ENCODE measurements around the gene RALY. TPM values are rescaled to one million over a fixed set of nuclear protein-coding genes. Genes with fewer than 3 reads are reported as not detected.

Gene RALY
- total RNA-seq, 1 donor from 2014 or later, result 78.5 TPM

DNA sequence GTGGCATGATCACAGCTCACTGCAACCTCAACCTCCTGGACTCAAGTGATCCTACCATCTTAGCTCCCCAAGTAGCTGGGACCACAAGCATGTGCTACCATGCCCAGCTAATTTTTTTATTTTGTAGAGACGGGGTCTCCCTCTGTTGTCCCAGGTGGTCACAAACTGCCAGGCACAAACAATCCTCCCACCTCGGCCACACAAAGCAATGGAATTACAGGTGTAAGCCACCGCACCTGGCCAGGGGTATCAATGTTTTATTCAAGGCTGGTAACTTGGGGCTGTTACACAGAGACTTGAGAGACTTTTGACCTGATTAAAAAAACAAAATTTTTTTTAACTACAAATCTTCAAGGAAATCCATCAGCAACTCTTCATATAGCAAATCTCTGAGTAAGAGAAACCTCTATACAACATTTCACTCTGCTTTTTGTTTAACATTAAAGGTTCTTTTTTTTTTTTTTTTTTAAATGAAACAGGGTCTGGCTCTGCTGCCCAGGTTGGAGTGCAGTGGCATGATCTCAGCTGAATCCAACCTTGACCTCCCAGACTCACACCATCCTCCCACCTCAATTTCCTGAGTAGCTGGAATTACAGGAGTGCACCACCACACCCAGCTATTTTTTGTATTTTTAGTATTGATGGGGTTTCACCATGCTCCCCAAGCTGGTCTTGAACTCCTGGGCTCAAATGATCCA is 112.4 kb downstream of the RALY start:
- H3K4me1 ChIP-seq, result peaks cover 0 to 23% of the 10 kb centered on the region in 2 donors
- no peak overlapping the region for H3K27ac ChIP-seq
- H3K36me3 ChIP-seq, result peaks cover 37 to 54% of the 10 kb centered on the region in 2 donors
- no peak for DNase-seq (ENCODE audit: low spot score in 2 of 2)
- H3K4me3 ChIP-seq, result no peak overlapping the region
- intact Hi-C loops (cut with DNase I), result no loop called here
- no peaks in the 10 kb centered on the region for H3K27me3 ChIP-seq
- TF ChIP-seq, protein P1, sequence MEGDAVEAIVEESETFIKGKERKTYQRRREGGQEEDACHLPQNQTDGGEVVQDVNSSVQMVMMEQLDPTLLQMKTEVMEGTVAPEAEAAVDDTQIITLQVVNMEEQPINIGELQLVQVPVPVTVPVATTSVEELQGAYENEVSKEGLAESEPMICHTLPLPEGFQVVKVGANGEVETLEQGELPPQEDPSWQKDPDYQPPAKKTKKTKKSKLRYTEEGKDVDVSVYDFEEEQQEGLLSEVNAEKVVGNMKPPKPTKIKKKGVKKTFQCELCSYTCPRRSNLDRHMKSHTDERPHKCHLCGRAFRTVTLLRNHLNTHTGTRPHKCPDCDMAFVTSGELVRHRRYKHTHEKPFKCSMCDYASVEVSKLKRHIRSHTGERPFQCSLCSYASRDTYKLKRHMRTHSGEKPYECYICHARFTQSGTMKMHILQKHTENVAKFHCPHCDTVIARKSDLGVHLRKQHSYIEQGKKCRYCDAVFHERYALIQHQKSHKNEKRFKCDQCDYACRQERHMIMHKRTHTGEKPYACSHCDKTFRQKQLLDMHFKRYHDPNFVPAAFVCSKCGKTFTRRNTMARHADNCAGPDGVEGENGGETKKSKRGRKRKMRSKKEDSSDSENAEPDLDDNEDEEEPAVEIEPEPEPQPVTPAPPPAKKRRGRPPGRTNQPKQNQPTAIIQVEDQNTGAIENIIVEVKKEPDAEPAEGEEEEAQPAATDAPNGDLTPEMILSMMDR (IDR thresholded peaks at IDR 0.05), result no peak
- H3K9me3 ChIP-seq, result no peaks in the 10 kb centered on the region

DNA sequence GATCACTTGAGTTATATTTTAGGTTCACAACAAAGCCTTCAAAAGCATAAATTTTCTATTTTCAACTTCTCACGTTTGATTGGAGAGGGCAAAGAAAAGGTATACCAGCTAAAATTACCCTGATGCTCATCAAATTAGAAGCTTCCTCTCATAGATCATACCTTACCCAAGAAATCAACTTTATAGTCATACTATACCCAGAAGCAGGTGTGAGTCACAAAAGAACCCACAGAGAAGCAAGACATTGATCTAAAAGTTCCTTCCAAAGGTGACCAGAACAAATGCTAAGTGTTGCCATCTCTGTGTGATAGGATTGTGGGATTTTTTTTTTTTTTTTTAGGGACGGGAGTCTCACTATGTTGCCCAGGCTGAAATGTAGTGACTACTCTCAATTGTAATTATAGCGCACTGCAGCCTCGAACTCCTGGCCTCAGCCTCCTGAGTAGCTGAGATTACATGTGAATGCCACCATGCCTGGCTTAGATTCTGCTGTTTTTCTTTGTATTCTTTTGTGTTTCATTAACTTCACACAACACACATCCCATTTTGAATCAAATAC is 115.0 kb downstream of the RALY start:
- TF ChIP-seq, protein P1 (IDR thresholded peaks at IDR 0.05), result no peak
- no peak for DNase-seq (ENCODE audit: low spot score in 2 of 2)
- Histone ChIP-seq H3K4me3 (peak overlapping the region in 1 of 2 donors; percentile 9), H3K27ac (no peak overlapping the region), H3K9me3 (no peaks in the 10 kb centered on the region), H3K27me3 (no peaks in the 10 kb centered on the region), H3K4me1 (peaks cover 0 to 23% of the 10 kb centered on the region in 2 donors), H3K36me3 (peaks cover 20 to 29% of the 10 kb centered on the region in 2 donors)
- intact Hi-C loops (cut with DNase I), result no loop called here

DNA sequence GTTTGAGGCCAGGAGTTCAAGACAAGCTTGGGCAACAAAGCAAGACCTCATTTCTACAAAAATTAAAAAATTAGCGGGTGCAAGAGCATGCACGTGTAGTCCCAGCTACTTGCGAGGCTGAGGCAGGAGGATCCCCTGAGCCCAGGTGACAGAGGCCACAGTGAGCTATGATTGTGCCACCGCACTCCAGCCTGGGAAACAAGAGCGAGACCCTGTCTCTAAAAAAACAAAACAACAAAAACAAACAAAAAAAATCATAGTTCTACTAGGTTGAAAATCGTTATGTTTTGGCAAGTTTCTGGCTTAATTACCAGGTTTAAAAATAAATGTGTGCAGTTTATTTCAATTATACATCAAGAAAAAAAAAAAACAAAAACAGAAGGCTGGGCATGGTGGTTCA is 115.7 kb downstream of the RALY start:
- TF ChIP-seq, protein P1 (IDR thresholded peaks at IDR 0.05), result no peak
- Histone ChIP-seq H3K9me3 (no peaks in the 10 kb centered on the region), H3K36me3 (peaks cover 13 to 21% of the 10 kb centered on the region in 2 donors), H3K4me1 (peaks cover 0 to 23% of the 10 kb centered on the region in 2 donors), H3K27ac (no peak overlapping the region), H3K27me3 (no peaks in the 10 kb centered on the region), H3K4me3 (peak overlapping the region in 1 of 2 donors; percentile 9)
- intact Hi-C loops (cut with DNase I), result no loop called here
- DNase-seq (ENCODE audit: low spot score in 2 of 2), result no peak

DNA sequence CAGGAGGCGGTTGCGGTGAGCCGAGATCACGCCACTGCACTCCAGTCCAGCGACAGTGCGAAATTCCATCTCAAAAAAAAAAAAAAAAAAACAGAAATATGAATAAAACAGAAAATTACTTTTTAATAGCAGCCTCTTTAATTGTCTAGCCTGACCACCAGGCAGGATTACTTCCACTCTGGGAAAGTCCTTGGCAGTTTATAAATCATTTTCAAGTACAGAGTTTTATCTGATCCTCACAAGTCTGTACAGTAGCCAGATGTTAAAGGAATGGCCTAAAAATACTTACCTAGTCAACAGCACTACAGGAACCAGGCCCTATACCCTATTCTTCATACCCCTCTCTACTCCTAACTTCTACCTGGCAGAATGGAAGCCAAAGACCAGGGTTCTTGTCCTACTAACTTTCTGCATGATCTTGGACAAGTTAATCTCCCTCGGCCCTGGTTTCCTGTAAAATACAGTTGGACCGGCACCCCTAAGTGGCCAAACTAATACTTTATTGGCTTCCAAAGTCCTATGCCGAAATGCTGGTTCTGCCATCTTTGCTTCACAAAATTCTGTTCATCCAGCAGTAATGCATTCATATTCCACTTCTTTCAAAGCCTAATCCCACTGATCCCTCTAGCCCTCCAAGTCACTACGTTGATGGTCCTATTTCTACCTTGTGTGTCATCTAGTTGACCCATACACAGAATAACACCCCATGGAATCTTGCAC is 116.5 kb downstream of the RALY start:
- peaks cover 6 to 14% of the 10 kb centered on the region in 2 donors for H3K36me3 ChIP-seq
- peak overlapping the region; percentile 79 to 95 for H3K4me3 ChIP-seq
- peak overlapping the region in 1 of 2 donors; percentile 99 for H3K27ac ChIP-seq
- no peaks in the 10 kb centered on the region for H3K27me3 ChIP-seq
- no peaks in the 10 kb centered on the region for H3K9me3 ChIP-seq
- DNase-seq (ENCODE audit: low spot score in 2 of 2), result no peak
- peaks cover 0 to 23% of the 10 kb centered on the region in 2 donors for H3K4me1 ChIP-seq
- TF ChIP-seq, protein P1 (IDR thresholded peaks at IDR 0.05), result no peak
- intact Hi-C loops (cut with DNase I), result loop anchor here (5.0 to 10.0 kb wide), 3 partner anchors 438 to 665 kb away; partner anchors contain the start of genes NECAB3, SNTA1 and TP53INP2

DNA sequence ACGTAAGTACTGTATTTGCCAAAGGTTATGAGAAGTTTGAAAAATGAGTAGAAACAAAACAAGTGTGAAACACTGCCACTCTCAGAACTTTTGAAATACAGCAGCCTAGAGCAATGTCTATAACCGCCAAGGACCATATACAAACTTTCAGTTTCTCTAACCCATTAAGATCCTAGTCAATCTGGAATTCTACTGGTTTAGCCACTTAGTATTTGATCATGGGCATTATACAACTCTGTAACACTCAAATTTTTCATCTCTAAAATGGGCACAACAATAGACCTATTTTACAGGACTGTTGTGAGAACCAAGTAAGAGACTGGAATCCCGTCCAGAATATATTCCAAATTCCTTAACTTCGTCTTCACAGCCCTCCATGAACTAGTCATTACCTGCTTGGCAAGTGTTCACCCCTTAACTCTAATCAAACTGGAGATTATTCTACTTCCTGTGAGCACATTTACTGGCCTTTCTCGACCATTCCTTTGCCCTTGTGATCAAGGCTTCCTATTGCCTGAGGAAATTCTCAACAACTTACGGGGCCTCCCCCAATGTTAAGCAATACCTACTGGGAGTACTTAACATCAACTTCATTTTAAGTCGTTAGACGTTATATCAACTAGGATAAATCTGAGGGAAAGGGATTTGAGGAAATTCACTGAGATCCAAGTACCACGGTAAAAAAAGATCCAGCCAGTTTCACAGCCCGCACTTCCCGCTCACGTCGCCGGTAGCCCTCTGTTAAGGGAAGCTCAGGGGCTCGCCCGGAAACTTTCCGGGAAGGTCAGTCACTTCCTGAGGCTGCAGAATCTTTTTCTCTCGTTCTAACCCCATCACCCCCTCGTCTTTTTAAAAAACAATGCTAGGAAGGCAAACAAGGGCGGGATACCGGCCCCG is 117.3 kb downstream of the RALY start:
- H3K9me3 ChIP-seq, result no peaks in the 10 kb centered on the region
- peaks cover 0 to 23% of the 10 kb centered on the region in 2 donors for H3K4me1 ChIP-seq
- peak overlapping the region; percentile 79 to 95 for H3K4me3 ChIP-seq
- TF ChIP-seq, protein P1 (IDR thresholded peaks at IDR 0.05), result no peak
- intact Hi-C loops (cut with DNase I), result loop anchor here (5.0 to 10.0 kb wide), 3 partner anchors 439 to 666 kb away; partner anchors contain the start of genes NECAB3, SNTA1 and TP53INP2
- H3K27me3 ChIP-seq, result no peaks in the 10 kb centered on the region
- peak overlapping the region; percentile 94 to 99 for H3K27ac ChIP-seq
- H3K36me3 ChIP-seq, result peaks cover 4 to 10% of the 10 kb centered on the region in 2 donors
- DNase-seq (ENCODE audit: low spot score in 2 of 2), result no peak
